CD4-positive, alpha-beta memory T cell (primary cell): ENCODE data around the gene CRTAP. TPM values are rescaled to one million over a fixed set of nuclear protein-coding genes. Genes with fewer than 3 reads are reported as not detected.

Experiments
- CTCF ChIA-PET: fragments of 350-600 bp; sonication (Branson Sonifier 250); formaldehyde crosslinking; loops from one replicate; lab custom pipeline; 2021; ENCODE audit warnings: inconsistent platforms; ENCODE audit not compliant: partially characterized antibody; lab: Charles Lee
- POLR2A ChIA-PET: fragments of 350-600 bp; sonication (Branson Sonifier 250); formaldehyde crosslinking; loops from one replicate; lab custom pipeline; 2021; ENCODE audit not compliant: partially characterized antibody; lab: Charles Lee
- DNase-seq, 5 donors: peaks; one replicate each; pipeline versions ENCODE4 v3.0.0 to v3.0.0-alpha.2; 2020 to 2022; ENCODE audit warnings: mixed read lengths in 1 of 5
- H3K27ac ChIP-seq: one replicate; pipeline ENCODE4 v1.7.0; 2013; ENCODE audit warnings: low read depth, low read length
- H3K27me3 ChIP-seq: 2 replicates; pipeline ENCODE4 v1.7.0; 2013; ENCODE audit warnings: mild to moderate bottlenecking, low read length, moderate library complexity; ENCODE audit not compliant: insufficient read depth
- H3K36me3 ChIP-seq: 2 replicates; pipeline ENCODE4 v1.7.0; 2013; ENCODE audit warnings: mild to moderate bottlenecking, low read length, moderate library complexity; ENCODE audit not compliant: insufficient read depth
- H3K4me1 ChIP-seq: 2 replicates; pipeline ENCODE4 v1.7.0; 2013; ENCODE audit warnings: mild to moderate bottlenecking, low read length, moderate library complexity; ENCODE audit not compliant: insufficient read depth
- H3K4me3 ChIP-seq, 2 donors: one replicate each; pipeline ENCODE4 v1.7.0; 2013; ENCODE audit warnings: low read length in 2 of 2, mild to moderate bottlenecking in 1 of 2
- H3K9me3 ChIP-seq, 2 donors: one replicate each; pipeline ENCODE4 v1.7.0; 2013; ENCODE audit warnings: low read length in 2 of 2, control low read depth in 1 of 2; ENCODE audit not compliant: control insufficient read depth in 1 of 2
- H3K27ac Mint-ChIP-seq, 7 donors: one replicate each; pipeline ENCODE4 v1.8.0; 2020 to 2021; ENCODE audit warnings: mixed read lengths in 7 of 7, mild to moderate bottlenecking in 6 of 7, inconsistent platforms in 3 of 7, moderate library complexity in 3 of 7
- H3K27me3 Mint-ChIP-seq, 2 donors: one replicate each; pipeline ENCODE4 v1.8.0; 2020 to 2021; ENCODE audit warnings: mixed read lengths in 2 of 2
- H3K36me3 Mint-ChIP-seq, 2 donors: one replicate each; pipeline ENCODE4 v1.8.0; 2020 to 2021; ENCODE audit warnings: mixed read lengths in 2 of 2, inconsistent platforms in 1 of 2, mild to moderate bottlenecking in 1 of 2
- H3K4me1 Mint-ChIP-seq, 4 donors: one replicate each; pipeline ENCODE4 v1.8.0; 2020 to 2021; ENCODE audit warnings: mixed read lengths in 4 of 4, mild to moderate bottlenecking in 1 of 4
- H3K4me3 Mint-ChIP-seq, 8 donors: one replicate each; pipeline ENCODE4 v1.8.0; 2020 to 2021; ENCODE audit warnings: mixed read lengths in 8 of 8, mild to moderate bottlenecking in 7 of 8, moderate library complexity in 6 of 8, inconsistent platforms in 3 of 8
- H3K9me3 Mint-ChIP-seq, 8 donors: one replicate each; pipeline ENCODE4 v1.8.0; 2020 to 2021; ENCODE audit warnings: mixed read lengths in 8 of 8, mild to moderate bottlenecking in 5 of 8, inconsistent platforms in 3 of 8, moderate library complexity in 1 of 8
- intact Hi-C: fragments of 100-400 bp; cut with micrococcal nuclease; formaldehyde crosslinking; loops from one replicate; pipeline ENCODE4 v1.15.1; 2023
- polyA plus RNA-seq, 2 donors: library from polyadenylated mRNA; unstranded; fragments of 300-500 nt; fragmentation: Illumina TruSeq; gene quantifications; one replicate each; pipeline ENCODE4 v1.2.3, GENCODE V29; 2021
- total RNA-seq, 2 experiments: library from RNA; stranded (reverse); gene quantifications; one replicate each; pipeline ENCODE4 v1.2.3, GENCODE V29; 2021

The CRTAP gene
- total and polyA plus RNA-seq, 4 experiments from 2014 or later, result 75.4 to 109 (median 92.2) TPM

DNA sequence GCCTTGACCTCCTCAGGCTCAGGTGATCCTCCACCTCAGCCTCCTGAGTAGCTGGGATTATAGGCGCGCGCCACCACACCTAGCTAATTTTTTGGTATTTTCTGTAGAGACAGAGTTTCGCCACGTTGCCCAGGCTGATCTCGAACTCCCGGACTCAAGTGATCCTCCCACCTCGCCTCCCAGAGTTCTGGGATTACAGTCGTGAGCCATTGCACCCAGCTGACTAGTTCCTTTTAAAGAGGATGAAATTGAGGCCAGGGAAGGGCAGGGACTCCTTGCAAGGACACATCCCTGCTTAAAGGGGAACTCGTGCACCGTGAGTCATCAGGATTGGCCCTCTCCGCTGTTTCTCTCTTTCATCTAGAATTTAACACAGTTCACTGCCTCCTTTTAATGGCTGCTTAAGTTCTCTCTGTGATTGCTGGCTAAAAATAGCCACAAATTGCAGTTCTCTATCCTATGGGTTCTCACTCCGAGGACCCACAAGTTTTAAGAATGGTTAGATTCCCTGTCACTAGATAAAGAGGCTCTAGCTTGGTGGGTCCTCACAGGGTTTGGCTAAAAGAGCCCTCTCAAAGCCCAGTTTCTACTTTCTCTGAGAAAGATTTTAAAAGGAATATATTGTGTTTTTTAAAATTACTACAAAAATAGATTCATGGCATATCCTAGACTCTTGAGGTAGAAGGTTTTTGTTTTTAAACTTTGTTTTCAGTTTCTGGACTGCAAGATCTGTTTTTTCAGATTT is 1.4 kb downstream of the CRTAP start:
- peak in 1 of 5 donors; percentile 4 for DNase-seq
- H3K27me3 ChIP-seq, result no peaks in the 10 kb centered on the region
- H3K9me3 ChIP-seq, result no peaks in the 10 kb centered on the region
- H3K27ac ChIP-seq, result no peak overlapping the region
- Mint-ChIP-seq H3K4me3 (peak overlapping the region; percentile 57 to 92 (median 89)), H3K27ac (peak overlapping the region; percentile 12 to 94 (median 76)), H3K4me1 (peaks cover 35 to 69% (median 50%) of the 10 kb centered on the region in 4 donors), H3K27me3 (no peaks in the 10 kb centered on the region), H3K9me3 (no peaks in the 10 kb centered on the region), H3K36me3 (peaks cover 5% of the 10 kb centered on the region in 2 donors)
- H3K36me3 ChIP-seq, result no peaks in the 10 kb centered on the region
- H3K4me3 ChIP-seq, result peak overlapping the region in 1 of 2 donors; percentile 71
- POLR2A ChIA-PET, result interaction anchor here (1.3 to 2.3 kb wide), 2 partner anchors 16 to 430 kb away, joined by 3 to 5 read pairs; partner anchors contain the start of gene CNOT10
- intact Hi-C loops, result loop anchor here (10.0 kb wide), 1 partner anchor 430 kb away; the partner anchor contains the start of gene CNOT10
- CTCF ChIA-PET, result interaction anchor here (0.8 to 3.9 kb wide), 7 partner anchors 10 to 323 kb away, joined by 3 to 17 read pairs (median 4); no protein-coding TSS in a partner anchor
- H3K4me1 ChIP-seq, result peaks cover 42% of the 10 kb centered on the region

DNA sequence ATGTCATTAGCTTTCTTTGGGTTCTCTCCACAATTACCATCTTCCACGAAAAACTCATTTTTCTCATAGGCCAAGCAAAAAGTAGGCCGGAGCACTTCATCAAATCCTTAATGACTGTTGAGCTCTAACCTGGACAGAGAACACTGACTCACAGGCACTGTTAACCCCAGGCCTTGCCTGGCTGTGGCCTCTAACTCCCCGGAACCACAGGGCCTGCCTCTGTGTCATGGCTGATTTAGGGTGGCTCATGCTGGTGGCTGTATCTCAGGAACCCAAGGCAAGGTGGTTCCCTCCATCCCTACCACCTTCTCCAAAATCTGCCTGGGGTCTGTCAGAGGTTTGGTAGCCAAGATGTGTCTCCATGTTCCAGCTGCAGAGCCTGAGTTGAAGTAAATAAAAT is 3.6 kb downstream of the CRTAP start:
- no peaks in the 10 kb centered on the region for H3K27me3 Mint-ChIP-seq
- CTCF ChIA-PET, result interaction anchor here (3.9 kb wide), 1 partner anchor 14 kb away, joined by 17 read pairs; no protein-coding TSS in a partner anchor
- intact Hi-C loops, result loop anchor here (10.0 kb wide), 1 partner anchor 433 kb away; the partner anchor contains the start of gene CNOT10
- POLR2A ChIA-PET, result interaction anchor here (0.6 kb wide), 1 partner anchor 9 kb away, joined by 3 read pairs; no protein-coding TSS in a partner anchor
- no peaks in the 10 kb centered on the region for H3K27me3 ChIP-seq
- H3K9me3 Mint-ChIP-seq, result no peaks in the 10 kb centered on the region
- DNase-seq, result no peak
- peak overlapping the region in 1 of 8 donors; percentile 9 for H3K4me3 Mint-ChIP-seq
- peaks cover 11 to 22% of the 10 kb centered on the region in 2 donors for H3K36me3 Mint-ChIP-seq
- no peaks in the 10 kb centered on the region for H3K9me3 ChIP-seq
- no peaks in the 10 kb centered on the region for H3K36me3 ChIP-seq
- peaks cover 32% of the 10 kb centered on the region for H3K4me1 ChIP-seq
- no peak overlapping the region for H3K27ac ChIP-seq
- no peak overlapping the region for H3K4me3 ChIP-seq
- peak overlapping the region in 2 of 7 donors; percentile 17 to 41 for H3K27ac Mint-ChIP-seq
- peaks cover 30 to 59% (median 37%) of the 10 kb centered on the region in 4 donors for H3K4me1 Mint-ChIP-seq

DNA sequence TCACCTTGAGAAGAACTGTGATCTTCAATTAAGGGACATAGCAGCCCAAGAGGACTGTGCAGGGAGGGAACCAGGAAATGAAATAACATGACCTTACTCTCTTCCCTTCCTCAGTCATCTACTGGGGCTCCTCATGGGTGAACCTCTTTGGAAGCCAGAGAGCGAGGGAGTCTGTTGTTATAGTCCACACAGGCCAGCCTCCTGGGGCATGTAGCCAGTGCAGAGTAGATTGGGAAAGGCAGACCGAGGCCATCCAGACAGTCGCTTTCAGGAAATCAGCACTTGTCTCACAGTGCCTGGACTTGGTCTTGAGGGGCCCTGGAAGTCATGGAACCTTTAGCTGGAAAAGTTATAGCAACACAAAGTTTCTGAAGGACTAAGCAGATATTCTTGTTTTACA is 6.1 kb downstream of the CRTAP start:
- Histone ChIP-seq H3K4me1 (peaks cover 16% of the 10 kb centered on the region), H3K4me3 (no peak overlapping the region), H3K27ac (no peak overlapping the region), H3K9me3 (no peaks in the 10 kb centered on the region), H3K36me3 (peaks cover 17% of the 10 kb centered on the region), H3K27me3 (no peaks in the 10 kb centered on the region)
- Mint-ChIP-seq H3K4me1 (peaks cover 21 to 43% (median 26%) of the 10 kb centered on the region in 4 donors), H3K27me3 (no peaks in the 10 kb centered on the region), H3K9me3 (no peaks in the 10 kb centered on the region), H3K4me3 (no peak overlapping the region), H3K27ac (peak overlapping the region in 4 of 7 donors; percentile 0 to 31 (median 20)), H3K36me3 (peaks cover 29 to 38% of the 10 kb centered on the region in 2 donors)
- intact Hi-C loops, result loop anchor here (10.0 kb wide), 1 partner anchor 435 kb away; the partner anchor contains the start of gene CNOT10
- POLR2A ChIA-PET, result no interaction called here
- no peak for DNase-seq
- CTCF ChIA-PET, result interaction anchor here (0.6 to 3.5 kb wide), 2 partner anchors 11 to 162 kb away, joined by 5 to 20 read pairs; no protein-coding TSS in a partner anchor

DNA sequence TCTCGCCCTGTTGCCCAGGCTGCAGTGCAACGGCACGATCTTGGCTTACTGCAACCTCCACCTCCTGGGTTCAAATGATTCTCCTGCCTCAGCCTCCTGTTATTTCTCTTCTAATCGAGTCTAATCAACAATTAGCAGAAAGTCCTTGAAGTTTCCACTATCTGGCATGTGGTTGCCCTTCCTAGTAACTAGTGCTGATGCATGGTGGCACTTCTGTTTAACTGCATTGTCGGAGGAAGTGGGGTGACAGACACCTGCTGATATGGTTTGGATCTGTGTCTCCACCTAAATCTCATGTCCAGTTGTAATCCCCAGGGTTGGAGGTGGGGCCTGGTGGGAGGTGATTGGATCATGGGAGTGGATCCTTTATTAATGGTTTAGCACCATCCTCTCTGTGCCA is 9.2 kb downstream of the CRTAP start:
- CTCF ChIA-PET, result interaction anchor here (3.5 kb wide), 1 partner anchor 8 kb away, joined by 20 read pairs; no protein-coding TSS in a partner anchor
- peaks cover 47 to 57% of the 10 kb centered on the region in 2 donors for H3K36me3 Mint-ChIP-seq
- H3K9me3 Mint-ChIP-seq, result no peaks in the 10 kb centered on the region
- no peak for DNase-seq
- H3K36me3 ChIP-seq, result peaks cover 21% of the 10 kb centered on the region
- no peaks in the 10 kb centered on the region for H3K4me1 ChIP-seq
- intact Hi-C loops, result no loop called here
- H3K27ac ChIP-seq, result no peak overlapping the region
- H3K9me3 ChIP-seq, result no peaks in the 10 kb centered on the region
- no peak overlapping the region for H3K4me3 Mint-ChIP-seq
- H3K4me1 Mint-ChIP-seq, result peaks cover 4 to 12% (median 7%) of the 10 kb centered on the region in 4 donors
- H3K4me3 ChIP-seq, result no peak overlapping the region
- no peaks in the 10 kb centered on the region for H3K27me3 Mint-ChIP-seq
- H3K27me3 ChIP-seq, result no peaks in the 10 kb centered on the region
- peak overlapping the region in 2 of 7 donors; percentile 66 to 75 for H3K27ac Mint-ChIP-seq
- POLR2A ChIA-PET, result interaction anchor here (1.2 kb wide), 1 partner anchor 9 kb away, joined by 3 read pairs; the partner anchor contains the start of gene CRTAP

DNA sequence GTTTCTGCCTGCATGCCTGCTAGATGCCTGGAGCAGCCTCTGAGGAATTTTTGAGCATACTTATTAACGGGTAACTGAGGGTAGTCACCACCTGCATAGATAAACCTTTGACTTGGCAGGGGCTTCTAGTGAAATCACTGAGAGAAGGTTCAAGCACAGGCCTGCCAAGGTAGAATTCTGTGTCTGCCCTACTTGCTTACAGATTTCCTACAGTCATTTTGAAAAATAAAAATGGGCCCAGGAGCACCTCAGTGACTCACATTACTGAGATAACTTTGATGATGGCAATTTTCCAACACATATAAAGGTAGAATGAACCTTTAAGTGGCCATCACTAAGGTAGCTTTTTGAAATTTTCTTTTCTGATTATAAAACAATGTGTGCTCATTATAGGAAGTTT is 10.8 kb downstream of the CRTAP start:
- Histone ChIP-seq H3K27me3 (no peaks in the 10 kb centered on the region), H3K4me1 (no peaks in the 10 kb centered on the region), H3K27ac (no peak overlapping the region), H3K9me3 (no peaks in the 10 kb centered on the region), H3K4me3 (no peak overlapping the region), H3K36me3 (peaks cover 21% of the 10 kb centered on the region)
- POLR2A ChIA-PET, result interaction anchor here (0.5 to 0.9 kb wide), 2 partner anchors 27 to 840 kb away, joined by 3 read pairs; partner anchors contain the start of genes GLB1 and TMPPE
- Mint-ChIP-seq H3K4me1 (peaks cover 0 to 3% (median under 1%) of the 10 kb centered on the region in 4 donors), H3K27ac (no peak overlapping the region), H3K4me3 (no peak overlapping the region), H3K27me3 (no peaks in the 10 kb centered on the region), H3K9me3 (no peaks in the 10 kb centered on the region), H3K36me3 (peaks cover 43 to 57% of the 10 kb centered on the region in 2 donors)
- intact Hi-C loops, result no loop called here
- DNase-seq, result no peak
- CTCF ChIA-PET, result interaction anchor here (0.8 to 1.2 kb wide), 2 partner anchors 8 to 12 kb away, joined by 3 read pairs; no protein-coding TSS in a partner anchor

DNA sequence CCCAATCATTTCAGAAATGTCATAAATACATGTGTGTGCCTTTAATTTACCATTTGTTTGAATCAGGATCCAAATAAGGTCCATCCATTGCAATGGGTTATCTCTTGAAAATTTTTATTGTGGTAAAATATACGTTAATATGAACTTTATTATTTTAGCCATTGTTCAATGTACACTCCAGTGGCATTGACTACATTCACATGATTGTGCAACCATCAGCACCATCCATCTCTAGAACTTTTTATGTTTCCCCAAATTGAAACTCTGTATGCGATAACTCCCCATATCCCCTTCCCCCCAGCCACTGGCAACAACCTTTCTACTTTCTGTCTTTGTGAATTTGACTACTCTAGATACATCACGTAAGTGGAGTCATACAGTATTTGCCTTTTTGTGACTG is 12.0 kb downstream of the CRTAP start:
- H3K4me3 Mint-ChIP-seq, result no peak overlapping the region
- H3K36me3 ChIP-seq, result peaks cover 27% of the 10 kb centered on the region
- no peaks in the 10 kb centered on the region for H3K27me3 ChIP-seq
- H3K9me3 ChIP-seq, result no peaks in the 10 kb centered on the region
- peaks cover 0 to 2% (median 0%) of the 10 kb centered on the region in 4 donors for H3K4me1 Mint-ChIP-seq
- no peaks in the 10 kb centered on the region for H3K27me3 Mint-ChIP-seq
- H3K27ac Mint-ChIP-seq, result no peak overlapping the region
- H3K27ac ChIP-seq, result no peak overlapping the region
- ChIA-PET CTCF (interaction anchor here (0.8 to 1.2 kb wide), 2 partner anchors 9 to 247 kb away, joined by 3 read pairs; no protein-coding TSS in a partner anchor), POLR2A (interaction anchor here (1.6 kb wide), 1 partner anchor 8 kb away, joined by 3 read pairs; no protein-coding TSS in a partner anchor)
- H3K36me3 Mint-ChIP-seq, result peaks cover 38 to 57% of the 10 kb centered on the region in 2 donors
- no peaks in the 10 kb centered on the region for H3K4me1 ChIP-seq
- no peak overlapping the region for H3K4me3 ChIP-seq
- intact Hi-C loops, result no loop called here
- no peak for DNase-seq
- H3K9me3 Mint-ChIP-seq, result no peaks in the 10 kb centered on the region
